IMR-90 (cell line): Measurements from ENCODE around the gene CA7. TPM values are rescaled to one million over a fixed set of nuclear protein-coding genes. Genes with fewer than 3 reads are reported as not detected.

Source experiments
- ATAC-seq: fragments of 200-7000 bp; cut with Tn5 transposase; 2 replicates; pipeline ENCODE4 v1.9.1; 2020; ENCODE audit warnings: low read depth, mild to moderate bottlenecking, moderate library complexity
- BruUV-seq: library from RNA; stranded (reverse); fragments of 400-500 nt; replicated peaks from 2 replicates; lab custom pipeline; 2021; lab: Mats Ljungman, UMichigan
- CTCF ChIA-PET: fragments of 300-600 bp; formaldehyde crosslinking; extraction: SDS; loops from one replicate; lab custom pipeline; 2021; ENCODE audit warnings: antibody characterized with exemption; lab: Yijun Ruan, JAX
- POLR2A ChIA-PET: fragments of 300-600 bp; sonication (Branson Sonifier 250); formaldehyde crosslinking; loops from one replicate; lab custom pipeline; 2022; ENCODE audit warnings: antibody characterized with exemption; ENCODE audit not compliant: unreplicated experiment; lab: Charles Lee
- DNase-seq: peaks from one replicate; pipeline ENCODE4 v3.0.0; 2013
- H2AFZ ChIP-seq: replicated peaks from 2 replicates; pipeline ENCODE3; 2013; ENCODE audit warnings: low read length, mild to moderate bottlenecking; ENCODE audit not compliant: poor library complexity
- H2AK5ac ChIP-seq: 2 replicates; pipeline ENCODE4 v1.6.1; 2013; ENCODE audit warnings: low read depth, low read length, inconsistent platforms
- H2AK9ac ChIP-seq: replicated peaks from 2 replicates; pipeline ENCODE3; 2013; ENCODE audit warnings: mild to moderate bottlenecking, low read depth, low read length, moderate library complexity; ENCODE audit not compliant: poor library complexity
- H2BK120ac ChIP-seq: 2 replicates; pipeline ENCODE4 v1.6.1; 2013; ENCODE audit warnings: low read depth, low read length, inconsistent platforms
- H2BK15ac ChIP-seq: 3 replicates; pipeline ENCODE4 v1.6.1; 2013; ENCODE audit warnings: low read depth, low read length, inconsistent platforms
- H2BK20ac ChIP-seq: 2 replicates; pipeline ENCODE4 v1.6.1; 2013; ENCODE audit warnings: low read depth, mild to moderate bottlenecking, inconsistent platforms, low read length, moderate library complexity
- H2BK5ac ChIP-seq: 2 replicates; pipeline ENCODE4 v1.6.1; 2013; ENCODE audit warnings: mild to moderate bottlenecking, low read depth, low read length, inconsistent platforms; ENCODE audit not compliant: poor library complexity, severe bottlenecking
- H3K14ac ChIP-seq: replicated peaks from 2 replicates; pipeline ENCODE4 v1.6.1; 2013; ENCODE audit warnings: low read depth, low read length, inconsistent platforms
- H3K18ac ChIP-seq: 2 replicates; pipeline ENCODE4 v1.6.1; 2013; ENCODE audit warnings: low read depth, low read length, control low read depth
- H3K23ac ChIP-seq: 2 replicates; pipeline ENCODE4 v1.6.1; 2013; ENCODE audit warnings: low read depth, low read length, inconsistent platforms
- H3K27ac ChIP-seq: 2 replicates; pipeline ENCODE4 v1.5.1; 2013; ENCODE audit warnings: mild to moderate bottlenecking, control low read depth, low read length; ENCODE audit not compliant: insufficient read depth
- H3K27me3 ChIP-seq: 2 replicates; pipeline ENCODE4 v1.6.1; 2013; ENCODE audit warnings: low read length; ENCODE audit not compliant: control insufficient read depth, insufficient read depth
- H3K36me3 ChIP-seq: 2 replicates; pipeline ENCODE4 v1.6.1; 2013; ENCODE audit warnings: low read length, mixed read lengths; ENCODE audit not compliant: control insufficient read depth, insufficient read depth
- H3K4ac ChIP-seq: 2 replicates; pipeline ENCODE4 v1.6.1; 2013; ENCODE audit warnings: low read depth, low read length, inconsistent platforms
- H3K4me1 ChIP-seq: 2 replicates; pipeline ENCODE4 v1.6.1; 2013; ENCODE audit warnings: low read length, mixed read lengths; ENCODE audit not compliant: control insufficient read depth, insufficient read depth
- H3K4me2 ChIP-seq: 2 replicates; pipeline ENCODE4 v1.6.1; 2013; ENCODE audit warnings: low read depth, mild to moderate bottlenecking, control low read depth, low read length, moderate library complexity
- H3K4me3 ChIP-seq: 2 replicates; pipeline ENCODE4 v1.5.1; 2013; ENCODE audit warnings: low read depth, mild to moderate bottlenecking, control low read depth, low read length, moderate library complexity; ENCODE audit not compliant: insufficient read depth
- H3K56ac ChIP-seq: 2 replicates; pipeline ENCODE4 v1.6.1; 2013; ENCODE audit warnings: low read length, inconsistent platforms; ENCODE audit not compliant: insufficient read depth; ENCODE audit errors: extremely low read depth
- H3K79me1 ChIP-seq, 2 experiments: 2 replicates each; pipeline ENCODE4 v1.6.1; 2013; ENCODE audit warnings: low read length in 2 of 2, inconsistent platforms in 1 of 2, low read depth in 1 of 2
- H3K9ac ChIP-seq: 2 replicates; pipeline ENCODE4 v1.6.1; 2013; ENCODE audit warnings: low read depth, low read length, control low read depth
- H3K9me1 ChIP-seq: 2 replicates; pipeline ENCODE4 v1.6.1; 2013; ENCODE audit warnings: low read length, inconsistent platforms; ENCODE audit not compliant: insufficient read depth
- H3K9me3 ChIP-seq: 2 replicates; pipeline ENCODE4 v1.6.1; 2013; ENCODE audit warnings: low read length; ENCODE audit not compliant: control insufficient read depth, insufficient read depth
- H4K20me1 ChIP-seq: 2 replicates; pipeline ENCODE4 v1.6.1; 2013; ENCODE audit warnings: low read length, inconsistent platforms; ENCODE audit not compliant: insufficient read depth
- H4K5ac ChIP-seq: 2 replicates; pipeline ENCODE4 v1.6.1; 2013; ENCODE audit warnings: mild to moderate bottlenecking, low read depth, low read length, control low read depth
- H4K8ac ChIP-seq, 2 experiments: 2 replicates each; pipeline ENCODE4 v1.6.1; 2013; ENCODE audit warnings: low read depth in 2 of 2, low read length in 2 of 2, control low read depth in 1 of 2, inconsistent platforms in 1 of 2
- H4K91ac ChIP-seq: 2 replicates; pipeline ENCODE4 v1.6.1; 2013; ENCODE audit warnings: low read depth, low read length, inconsistent platforms; ENCODE audit not compliant: insufficient read depth
- ELK1 ChIP-seq: fragments of 150-350 bp; IDR thresholded peaks from 2 replicates; pipeline ENCODE4 v1.6.1; 2016; ENCODE audit warnings: low read depth, mild to moderate bottlenecking, low read length, moderate library complexity, borderline replicate concordance
- FOS ChIP-seq: fragments of 150-350 bp; IDR thresholded peaks from 2 replicates; pipeline ENCODE4 v1.6.1; 2016; ENCODE audit warnings: low read depth, low read length
- WGBS, 2 experiments: methylation state at CpG; one replicate each; pipeline versions ENCODE4 v1.1.5 to v1.1.7; 2013; ENCODE audit warnings: missing lambda C conversion rate in 2 of 2; ENCODE audit not compliant: insufficient read length in 1 of 2; ENCODE audit errors: extremely low coverage in 2 of 2; 5-methylcytosine and 5-hydroxymethylcytosine counted together
- dilution Hi-C: fragments of 300-500 bp; cut with HindIII; formaldehyde crosslinking; loops from one replicate; pipeline ENCODE4 v1.14.3; 2018; ENCODE audit warnings: low sequenced_read_pairs; ENCODE audit not compliant: unreplicated experiment
- in situ Hi-C: fragments of 300-500 bp; cut with MboI; formaldehyde crosslinking; loops from 3 replicates; pipeline ENCODE4 v1.14.3; 2019; ENCODE audit warnings: low sequenced_read_pairs, inconsistent platforms, mixed read lengths
- intact Hi-C: fragments of 100-400 bp; cut with micrococcal nuclease; formaldehyde crosslinking; loops from 2 replicates; pipeline ENCODE4 v1.10.0; 2022
- polyA plus RNA-seq, 3 experiments: library from polyadenylated mRNA; depleted of rRNA; stranded (reverse); fragments of >200 nt; gene quantifications; 2 replicates each; pipeline ENCODE4 v1.2.3, GENCODE V29; 2012; ENCODE audit warnings: low replicate concordance in 1 of 3
- total RNA-seq: library from RNA; depleted of rRNA; stranded (reverse); fragments of >200 nt; gene quantifications from 2 replicates; pipeline ENCODE4 v1.2.3, GENCODE V29; 2012

The CA7 gene
- total and polyA plus RNA-seq, 2 of the 4 experiments (the other 2 are of a cell fraction) = not detected

DNA sequence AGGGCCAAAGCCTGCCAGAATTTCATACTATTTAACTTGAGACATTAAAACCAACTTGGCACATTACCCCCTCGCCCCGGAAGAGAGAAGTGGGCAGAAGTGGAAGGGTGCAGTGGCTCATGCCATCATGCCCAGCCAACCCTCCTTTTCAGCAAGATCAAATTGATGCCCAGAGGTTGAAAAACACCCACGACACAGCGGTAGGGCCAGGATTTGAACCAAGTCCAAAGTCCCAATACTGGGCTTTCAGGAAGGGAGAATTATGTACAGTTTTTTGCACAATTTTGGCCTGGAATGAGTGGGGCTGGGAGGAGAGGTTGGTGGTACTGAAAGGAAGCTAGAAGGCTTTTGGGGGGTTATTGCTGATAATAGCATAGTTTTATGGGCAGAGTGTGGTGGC is 47.1 kb downstream of the CA7 start:
- ATAC-seq = no peak
- Histone ChIP-seq H3K27ac (no peak overlapping the region), H3K23ac (no peak overlapping the region), H4K5ac (no peak overlapping the region), H2BK120ac (no peak overlapping the region), H3K4me1 (peaks cover 7% of the 10 kb centered on the region; the same call in 1 of the 2 replicates), H2BK15ac (no peak overlapping the region), H4K8ac (no peak overlapping the region), H2BK5ac (no peak overlapping the region), H2AK5ac (no peak overlapping the region), H2BK20ac (no peak overlapping the region), H3K4ac (no peak overlapping the region), H3K56ac (no peak overlapping the region), H3K4me2 (no peak overlapping the region), H3K36me3 (peaks cover 6% of the 10 kb centered on the region; the same call in 1 of the 2 replicates), H3K27me3 (no peaks in the 10 kb centered on the region), H3K9ac (no peak overlapping the region), H3K9me1 (0 out of 2 replicates have a peak, but pooled peaks cover 5% of the 10 kb centered on the region), H3K9me3 (no peaks in the 10 kb centered on the region), H3K14ac (no peak overlapping the region), H3K79me1 (peaks cover 0 to 6% of the 10 kb centered on the region in 2 experiments; a peak in 2 of 4 replicates), H4K91ac (no peak overlapping the region), H3K18ac (no peak overlapping the region), H3K4me3 (no peak overlapping the region), H4K20me1 (peaks cover 5% of the 10 kb centered on the region; the same call in 1 of the 2 replicates), H2AK9ac (no peak overlapping the region), H2AFZ (no peak overlapping the region)
- no CpG with 5 or more reads among the region's 4 CpGs for WGBS, 2 experiments
- in situ Hi-C loops = no loop called here
- intact Hi-C loops = loop anchor here (10.0 kb wide), 1 partner anchor 263 kb away; the partner anchor contains the start of genes B3GNT9, FBXL8 and TRADD
- ChIA-PET POLR2A (no interaction called here), CTCF (no interaction called here)
- no peak for DNase-seq
- dilution Hi-C loops = no loop called here
- TF ChIP-seq ELK1 (no peak), FOS (no peak)
- BruUV-seq = no TSS peak
